ENCODE data around the gene PPP3CA. TPM values are rescaled to one million over a fixed set of nuclear protein-coding genes. Genes with fewer than 3 reads are reported as not detected.

PPP3CA gene
- total RNA-seq, 4 donors from 2014 or later: 32.7 to 45.1 (median 44.0) TPM

- Histone ChIP-seq H3K9me3 (no peaks in the 10 kb centered on the region), H3K27ac (no peak overlapping the region), H3K36me3 (no peaks in the 10 kb centered on the region), H3K4me1 (peaks cover 0 to 41% (median 6%) of the 10 kb centered on the region in 4 donors), H3K27me3 (no peaks in the 10 kb centered on the region), H3K4me3 (no peak overlapping the region)
- DNase-seq (ENCODE audit: low spot score in 2 of 2): no peak
- TF ChIP-seq, protein P1, sequence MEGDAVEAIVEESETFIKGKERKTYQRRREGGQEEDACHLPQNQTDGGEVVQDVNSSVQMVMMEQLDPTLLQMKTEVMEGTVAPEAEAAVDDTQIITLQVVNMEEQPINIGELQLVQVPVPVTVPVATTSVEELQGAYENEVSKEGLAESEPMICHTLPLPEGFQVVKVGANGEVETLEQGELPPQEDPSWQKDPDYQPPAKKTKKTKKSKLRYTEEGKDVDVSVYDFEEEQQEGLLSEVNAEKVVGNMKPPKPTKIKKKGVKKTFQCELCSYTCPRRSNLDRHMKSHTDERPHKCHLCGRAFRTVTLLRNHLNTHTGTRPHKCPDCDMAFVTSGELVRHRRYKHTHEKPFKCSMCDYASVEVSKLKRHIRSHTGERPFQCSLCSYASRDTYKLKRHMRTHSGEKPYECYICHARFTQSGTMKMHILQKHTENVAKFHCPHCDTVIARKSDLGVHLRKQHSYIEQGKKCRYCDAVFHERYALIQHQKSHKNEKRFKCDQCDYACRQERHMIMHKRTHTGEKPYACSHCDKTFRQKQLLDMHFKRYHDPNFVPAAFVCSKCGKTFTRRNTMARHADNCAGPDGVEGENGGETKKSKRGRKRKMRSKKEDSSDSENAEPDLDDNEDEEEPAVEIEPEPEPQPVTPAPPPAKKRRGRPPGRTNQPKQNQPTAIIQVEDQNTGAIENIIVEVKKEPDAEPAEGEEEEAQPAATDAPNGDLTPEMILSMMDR (IDR thresholded peaks at IDR 0.05): no peak
- TF ChIP-seq POLR2A (IDR thresholded peaks at IDR 0.05) (no peak), EP300 (IDR thresholded peaks at IDR 0.05) (no peak)
- WGBS, 2 donors: 71 to 72% methylated on average over 2 of the region's 2 CpGs
Observed at GRCh38 chr4:101258883-101259282, 88.4 kb downstream of the PPP3CA start.

GRCh38 chr4:101256222-101256621, 91.1 kb downstream of the PPP3CA start:
- TF ChIP-seq EP300 (IDR thresholded peaks at IDR 0.05) (no peak), POLR2A (IDR thresholded peaks at IDR 0.05) (no peak)
- TF ChIP-seq, protein P1 (IDR thresholded peaks at IDR 0.05): no peak
- Histone ChIP-seq H3K36me3 (no peaks in the 10 kb centered on the region), H3K9me3 (no peaks in the 10 kb centered on the region), H3K27me3 (no peaks in the 10 kb centered on the region), H3K4me1 (peaks cover 0 to 50% (median 9%) of the 10 kb centered on the region in 4 donors), H3K27ac (no peak overlapping the region), H3K4me3 (no peak overlapping the region)
- DNase-seq (ENCODE audit: low spot score in 2 of 2): no peak

GRCh38 chr4:101254776-101255175, 92.5 kb downstream of the PPP3CA start:
- no peaks in the 10 kb centered on the region for H3K9me3 ChIP-seq
- H3K36me3 ChIP-seq: no peaks in the 10 kb centered on the region
- no peak overlapping the region for H3K27ac ChIP-seq
- 47 to 61% methylated on average over 4 of the region's 4 CpGs for WGBS, 2 donors
- TF ChIP-seq, protein P1 (IDR thresholded peaks at IDR 0.05): no peak
- no peak for TF ChIP-seq EP300 (IDR thresholded peaks at IDR 0.05)
- no peak for TF ChIP-seq POLR2A (IDR thresholded peaks at IDR 0.05)
- H3K4me3 ChIP-seq: no peak overlapping the region
- peaks cover 0 to 41% (median 7%) of the 10 kb centered on the region in 4 donors for H3K4me1 ChIP-seq
- DNase-seq (ENCODE audit: low spot score in 2 of 2): no peak
- H3K27me3 ChIP-seq: no peaks in the 10 kb centered on the region

DNA sequence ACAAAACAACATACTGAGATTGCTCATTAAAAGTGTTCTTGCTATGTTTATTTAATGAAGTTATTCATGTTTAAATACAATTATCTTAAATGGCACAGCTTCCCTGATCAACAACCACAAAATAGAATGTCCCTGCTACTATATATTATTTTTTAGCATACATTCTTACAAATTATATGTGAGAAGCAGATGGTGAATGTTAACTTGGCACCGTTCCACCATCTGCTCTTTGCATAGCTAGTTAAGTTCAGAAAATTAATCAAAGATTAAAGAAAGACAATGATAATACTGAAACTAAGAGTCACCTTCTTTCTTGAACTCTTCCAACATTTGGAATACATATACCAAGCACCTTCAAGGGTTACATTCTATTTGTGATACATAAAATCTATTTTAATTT, 94.2 kb downstream of the PPP3CA start:
- no peak for DNase-seq (ENCODE audit: low spot score in 2 of 2)
- WGBS, 2 donors: 70 to 76% methylated on average over 1 of the region's 1 CpG
- Histone ChIP-seq H3K4me3 (no peak overlapping the region), H3K27me3 (no peaks in the 10 kb centered on the region), H3K9me3 (no peaks in the 10 kb centered on the region), H3K4me1 (peaks cover 0 to 32% (median 6%) of the 10 kb centered on the region in 4 donors), H3K27ac (no peak overlapping the region), H3K36me3 (no peaks in the 10 kb centered on the region)
- TF ChIP-seq EP300 (IDR thresholded peaks at IDR 0.05) (no peak), POLR2A (IDR thresholded peaks at IDR 0.05) (no peak)
- TF ChIP-seq, protein P1 (IDR thresholded peaks at IDR 0.05): no peak

GRCh38 chr4:101252721-101253120, 94.6 kb downstream of the PPP3CA start:
- TF ChIP-seq, protein P1 (IDR thresholded peaks at IDR 0.05): no peak
- TF ChIP-seq POLR2A (IDR thresholded peaks at IDR 0.05) (no peak), EP300 (IDR thresholded peaks at IDR 0.05) (no peak)
- 28 to 33% methylated on average over 2 of the region's 2 CpGs for WGBS, 2 donors

More at GRCh38 chr4:101252721-101253120, 94.6 kb downstream of the PPP3CA start:
- no peaks in the 10 kb centered on the region for H3K36me3 ChIP-seq
- H3K9me3 ChIP-seq: no peaks in the 10 kb centered on the region
- H3K27me3 ChIP-seq: no peaks in the 10 kb centered on the region
- H3K4me1 ChIP-seq: peaks cover 0 to 32% (median 6%) of the 10 kb centered on the region in 4 donors
- no peak overlapping the region for H3K4me3 ChIP-seq
- DNase-seq (ENCODE audit: low spot score in 2 of 2): no peak
- no peak overlapping the region for H3K27ac ChIP-seq

Measured in tibial nerve (tissue), 4 donors.